ENCODE measurements around the gene DDA1.

The DDA1 gene

DNA sequence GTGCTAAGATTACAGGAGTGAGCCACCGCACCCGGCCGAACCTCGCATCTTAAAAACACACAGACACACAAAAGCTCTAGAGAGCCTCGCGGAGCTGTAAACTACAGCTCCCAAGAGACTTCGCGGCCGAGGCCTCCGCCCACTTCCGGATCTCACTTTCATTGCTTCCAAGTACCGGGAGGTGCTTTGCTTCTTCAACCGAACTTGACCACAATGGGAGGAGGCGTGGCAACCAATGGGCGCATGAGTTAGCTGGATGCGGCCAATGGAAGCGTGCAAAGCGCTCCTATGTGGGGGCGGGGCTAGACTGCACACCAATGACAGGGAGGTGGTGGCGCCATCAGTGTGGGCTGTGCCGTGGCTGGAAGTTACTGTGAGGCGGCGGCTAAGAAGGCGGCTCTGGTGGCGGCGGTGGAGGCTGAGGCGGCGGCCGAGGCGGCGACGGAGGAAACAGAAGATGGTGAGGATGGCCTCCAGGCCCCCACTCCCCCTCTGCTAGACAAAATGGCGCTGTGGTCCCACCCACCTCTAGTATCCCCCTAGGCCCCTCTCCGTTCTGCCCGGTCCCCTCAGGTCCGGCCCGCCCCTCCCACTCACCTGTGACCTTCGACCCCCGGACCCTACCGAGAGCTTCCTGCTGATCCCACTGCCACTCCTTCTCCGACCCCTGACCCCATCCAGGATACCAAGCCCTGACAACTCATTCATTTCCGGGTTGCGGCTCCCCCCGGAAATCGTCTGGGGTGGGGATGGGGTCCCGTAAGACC lies at the start of gene DDA1:
Gene DDA1 (plus strand): TSS at position 366 of the 767 bp plus-strand sequence. CDS start 92 bp downstream, at position 458.
- TF ChIP-seq, protein P1, sequence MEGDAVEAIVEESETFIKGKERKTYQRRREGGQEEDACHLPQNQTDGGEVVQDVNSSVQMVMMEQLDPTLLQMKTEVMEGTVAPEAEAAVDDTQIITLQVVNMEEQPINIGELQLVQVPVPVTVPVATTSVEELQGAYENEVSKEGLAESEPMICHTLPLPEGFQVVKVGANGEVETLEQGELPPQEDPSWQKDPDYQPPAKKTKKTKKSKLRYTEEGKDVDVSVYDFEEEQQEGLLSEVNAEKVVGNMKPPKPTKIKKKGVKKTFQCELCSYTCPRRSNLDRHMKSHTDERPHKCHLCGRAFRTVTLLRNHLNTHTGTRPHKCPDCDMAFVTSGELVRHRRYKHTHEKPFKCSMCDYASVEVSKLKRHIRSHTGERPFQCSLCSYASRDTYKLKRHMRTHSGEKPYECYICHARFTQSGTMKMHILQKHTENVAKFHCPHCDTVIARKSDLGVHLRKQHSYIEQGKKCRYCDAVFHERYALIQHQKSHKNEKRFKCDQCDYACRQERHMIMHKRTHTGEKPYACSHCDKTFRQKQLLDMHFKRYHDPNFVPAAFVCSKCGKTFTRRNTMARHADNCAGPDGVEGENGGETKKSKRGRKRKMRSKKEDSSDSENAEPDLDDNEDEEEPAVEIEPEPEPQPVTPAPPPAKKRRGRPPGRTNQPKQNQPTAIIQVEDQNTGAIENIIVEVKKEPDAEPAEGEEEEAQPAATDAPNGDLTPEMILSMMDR (IDR thresholded peaks at IDR 0.05; ENCODE audit: insufficient read depth, low read length, missing control alignments), result no peak
- CTCF ChIA-PET, result interaction anchor here (1.2 to 4.1 kb wide), 6 partner anchors 16 to 257 kb away, joined by 3 to 18 read pairs (median 3); partner anchors contain the start of gene ANO8
- POLR2A ChIA-PET, result interaction anchor here (0.5 to 0.9 kb wide), 4 partner anchors 12 to 81 kb away, joined by 3 to 6 read pairs (median 4); partner anchors contain the start of gene ANO8
- H3K4me3 ChIP-seq (ENCODE audit: low read depth, low read length), result peak within 1 kb of the TSS; percentile 95
- DNase-seq (ENCODE audit: low read depth, low spot score), result peak; percentile 98

DNA sequence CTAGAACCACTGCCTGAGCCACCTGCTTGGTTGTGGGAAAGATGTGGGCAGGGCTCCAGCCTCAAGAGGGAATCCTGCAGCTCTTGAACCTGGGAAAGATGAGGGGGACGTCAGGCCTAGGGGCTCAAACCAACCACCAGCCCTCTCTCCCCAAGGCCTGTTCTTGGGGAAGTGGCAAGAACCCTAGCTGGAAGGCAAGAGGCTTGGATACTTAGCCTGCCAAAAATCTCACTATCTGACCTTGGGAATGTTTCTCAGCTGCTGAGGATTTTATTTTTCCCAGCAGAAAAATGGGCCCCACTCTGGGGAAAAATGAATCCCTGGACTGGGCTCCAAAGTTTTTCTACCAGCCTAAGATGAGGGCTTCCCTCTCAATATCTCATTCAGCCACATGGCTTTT lies 49.4 kb upstream of the DDA1 start:
- H3K4me3 ChIP-seq (ENCODE audit: low read depth, low read length), result no peak overlapping the region
- ChIA-PET POLR2A (no interaction called here), CTCF (interaction anchor here (0.7 to 3.5 kb wide), 22 partner anchors 8 to 596 kb away, joined by 3 to 33 read pairs (median 4); partner anchors contain the start of genes ANO8, MYO9B and OCEL1)
- no peak for DNase-seq (ENCODE audit: low read depth, low spot score)
- TF ChIP-seq, protein P1 (IDR thresholded peaks at IDR 0.05; ENCODE audit: insufficient read depth, low read length, missing control alignments), result no peak

DNA sequence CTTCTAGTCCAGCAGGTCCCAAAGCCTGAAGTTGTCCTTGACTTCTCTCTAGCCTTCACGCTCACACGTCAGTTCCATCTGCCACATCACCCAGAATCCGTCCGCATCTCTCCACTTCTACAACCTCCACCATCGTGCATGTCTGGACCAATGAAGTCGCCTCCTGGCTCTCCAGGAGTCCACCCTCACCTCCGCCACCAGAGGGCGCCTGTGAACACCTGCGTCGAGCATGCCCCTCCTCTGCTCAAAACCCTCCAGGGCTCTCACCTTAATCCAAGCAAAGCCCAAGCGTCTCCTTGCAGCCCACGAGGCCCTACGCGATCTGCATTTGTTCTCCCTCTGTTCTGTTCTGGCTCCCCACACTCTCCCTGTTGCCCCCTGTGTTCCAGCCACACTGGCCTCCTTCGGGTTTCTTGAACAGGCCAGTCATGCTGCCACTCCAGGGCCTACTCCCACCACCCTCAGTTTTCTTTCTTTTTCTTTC lies 48.5 kb upstream of the DDA1 start:
- TF ChIP-seq, protein P1 (IDR thresholded peaks at IDR 0.05; ENCODE audit: insufficient read depth, low read length, missing control alignments), result peak; percentile 92
- ChIA-PET CTCF (interaction anchor here (0.7 to 3.5 kb wide), 22 partner anchors 9 to 595 kb away, joined by 3 to 33 read pairs (median 3); partner anchors contain the start of genes MYO9B and OCEL1), POLR2A (no interaction called here)
- H3K4me3 ChIP-seq (ENCODE audit: low read depth, low read length), result no peak overlapping the region
- no peak for DNase-seq (ENCODE audit: low read depth, low spot score)

DNA sequence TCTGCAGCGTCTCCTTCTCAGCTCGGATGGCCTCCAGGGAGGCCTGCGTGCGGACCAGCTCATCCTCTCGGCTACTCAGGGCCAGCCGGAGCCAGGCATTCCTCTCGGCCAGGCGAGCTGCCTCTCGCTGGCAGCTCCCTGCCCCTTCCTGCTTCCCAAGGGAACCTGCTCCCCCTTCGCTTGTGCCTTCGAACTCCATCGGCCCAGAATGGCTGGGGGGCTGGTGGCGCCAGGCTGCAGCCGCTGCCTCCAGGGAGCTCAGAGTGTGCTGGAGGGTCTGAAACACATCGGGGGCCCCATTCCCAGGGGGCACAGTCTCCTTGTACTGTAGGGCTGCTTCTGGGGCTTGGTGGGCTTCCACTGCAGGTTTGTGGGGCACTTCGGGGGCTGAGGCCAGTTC lies 46.8 kb upstream of the DDA1 start:
- CTCF ChIA-PET, result interaction anchor here (1.2 to 3.9 kb wide), 6 partner anchors 8 to 195 kb away, joined by 3 to 33 read pairs (median 7); partner anchors contain the start of gene ANKLE1
- TF ChIP-seq, protein P1 (IDR thresholded peaks at IDR 0.05; ENCODE audit: insufficient read depth, low read length, missing control alignments), result no peak

DNA sequence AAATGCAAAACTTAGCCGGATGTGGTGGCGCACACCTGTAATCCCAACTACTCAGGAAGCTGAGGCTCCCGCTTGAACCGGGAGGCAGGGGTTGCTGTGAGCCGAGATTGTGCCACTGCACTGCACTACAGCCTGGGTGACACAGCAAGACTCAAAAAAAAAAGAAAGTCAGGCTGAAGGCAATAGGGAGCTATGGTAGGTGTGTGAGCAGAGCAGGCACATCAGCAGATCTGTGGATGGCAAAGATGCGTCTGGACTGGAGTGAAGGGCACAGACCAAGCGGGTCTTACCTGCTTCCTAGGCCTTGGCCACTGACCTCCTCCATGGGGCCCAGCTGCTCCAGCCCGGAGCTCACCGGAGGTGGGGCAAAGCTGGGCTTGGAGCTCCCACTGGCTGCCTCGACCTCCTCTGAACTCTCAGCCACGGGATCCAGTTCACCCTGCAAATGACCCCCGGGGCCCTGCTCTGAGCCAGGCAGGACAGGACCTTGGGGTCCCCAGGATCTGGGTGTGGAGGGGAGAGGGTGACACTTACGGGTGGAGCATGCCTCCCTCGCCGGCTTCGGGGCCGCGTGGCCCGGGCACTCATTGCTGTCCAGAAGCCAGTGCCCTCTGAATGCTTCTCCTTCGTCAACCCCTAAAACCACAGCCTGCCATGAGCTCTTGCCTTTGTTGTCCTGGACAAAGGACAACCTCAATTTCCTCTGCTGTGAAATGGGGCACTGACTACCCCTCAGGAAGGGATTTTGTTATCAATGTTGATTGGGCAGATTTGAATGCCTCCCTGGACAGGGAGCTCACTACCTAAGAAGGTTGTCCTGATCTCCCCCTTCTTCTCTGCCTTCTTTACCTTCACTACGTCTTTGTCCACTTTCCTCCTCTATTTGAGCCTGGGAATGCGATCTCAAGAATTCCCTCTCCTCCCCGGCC lies 45.4 kb upstream of the DDA1 start:
- H3K4me3 ChIP-seq (ENCODE audit: low read depth, low read length), result no peak overlapping the region
- CTCF ChIA-PET, result interaction anchor here (0.8 to 3.9 kb wide), 11 partner anchors 9 to 196 kb away, joined by 3 to 19 read pairs (median 3); no protein-coding TSS in a partner anchor
- TF ChIP-seq, protein P1 (IDR thresholded peaks at IDR 0.05; ENCODE audit: insufficient read depth, low read length, missing control alignments), result no peak
- POLR2A ChIA-PET, result no interaction called here
- no peak for DNase-seq (ENCODE audit: low read depth, low spot score)

More for the DNA sequence above, 46.8 kb upstream of the DDA1 start:
- DNase-seq (ENCODE audit: low read depth, low spot score), result no peak
- no peak overlapping the region for H3K4me3 ChIP-seq (ENCODE audit: low read depth, low read length)
- POLR2A ChIA-PET, result no interaction called here
